SU-DHL-6 (cell line): Measurements from ENCODE around the gene ANKH.

Experiments used
- EZH2phosphoT487 ChIP-seq: fragments of 200-600 bp; sonication (generic), shearing (Covaris generic); conservative IDR thresholded peaks from 2 replicates; pipeline ENCODE4 v1.6.1; 2018; ENCODE audit warnings: mild to moderate bottlenecking, antibody characterized with exemption, low read length, moderate library complexity, mixed read lengths
- TF ChIP-seq, protein P1 (sequence below): fragments of 200-600 bp; sonication (generic); IDR thresholded peaks from one replicate; pipeline ENCODE4 v1.5.1; 2017; ENCODE audit warnings: antibody characterized with exemption, mild to moderate bottlenecking, low read length, moderate library complexity; ENCODE audit not compliant: insufficient read depth, poor library complexity, severe bottlenecking

DNA sequence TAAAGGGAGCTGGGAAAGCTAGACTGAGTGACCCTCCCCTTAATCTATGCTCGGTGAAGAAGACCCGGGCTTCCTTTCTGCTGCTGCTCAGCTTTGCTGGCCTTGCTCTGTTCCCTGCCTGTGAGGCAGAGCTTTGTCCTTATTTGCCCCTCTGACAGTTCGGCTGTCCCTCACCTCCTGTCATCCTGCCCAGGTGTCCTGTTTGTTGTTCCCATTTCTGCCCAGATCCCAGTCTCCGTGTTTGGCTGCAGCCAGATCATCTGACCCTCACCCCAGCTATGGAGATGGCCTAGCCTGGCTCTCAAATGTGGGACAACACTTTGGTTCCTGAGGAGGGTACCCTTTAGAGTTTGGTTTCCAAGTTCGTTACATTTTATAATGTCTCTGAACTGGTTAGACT, 186.8 kb downstream of the ANKH start:
- TF ChIP-seq, protein P1, sequence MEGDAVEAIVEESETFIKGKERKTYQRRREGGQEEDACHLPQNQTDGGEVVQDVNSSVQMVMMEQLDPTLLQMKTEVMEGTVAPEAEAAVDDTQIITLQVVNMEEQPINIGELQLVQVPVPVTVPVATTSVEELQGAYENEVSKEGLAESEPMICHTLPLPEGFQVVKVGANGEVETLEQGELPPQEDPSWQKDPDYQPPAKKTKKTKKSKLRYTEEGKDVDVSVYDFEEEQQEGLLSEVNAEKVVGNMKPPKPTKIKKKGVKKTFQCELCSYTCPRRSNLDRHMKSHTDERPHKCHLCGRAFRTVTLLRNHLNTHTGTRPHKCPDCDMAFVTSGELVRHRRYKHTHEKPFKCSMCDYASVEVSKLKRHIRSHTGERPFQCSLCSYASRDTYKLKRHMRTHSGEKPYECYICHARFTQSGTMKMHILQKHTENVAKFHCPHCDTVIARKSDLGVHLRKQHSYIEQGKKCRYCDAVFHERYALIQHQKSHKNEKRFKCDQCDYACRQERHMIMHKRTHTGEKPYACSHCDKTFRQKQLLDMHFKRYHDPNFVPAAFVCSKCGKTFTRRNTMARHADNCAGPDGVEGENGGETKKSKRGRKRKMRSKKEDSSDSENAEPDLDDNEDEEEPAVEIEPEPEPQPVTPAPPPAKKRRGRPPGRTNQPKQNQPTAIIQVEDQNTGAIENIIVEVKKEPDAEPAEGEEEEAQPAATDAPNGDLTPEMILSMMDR: no peak
- TF ChIP-seq EZH2phosphoT487: no peak
